SH-SY5Y (cell line): ENCODE measurements around the gene SETDB1.

Experiments
- GATA2 ChIP-seq: IDR thresholded peaks from 2 replicates; pipeline ENCODE4 v1.6.1; 2011; ENCODE audit warnings: mild to moderate bottlenecking, low read depth, low read length
- GATA3 ChIP-seq: IDR thresholded peaks from 2 replicates; pipeline ENCODE4 v1.6.1; 2011; ENCODE audit warnings: low read depth, mild to moderate bottlenecking, low read length, moderate library complexity

DNA sequence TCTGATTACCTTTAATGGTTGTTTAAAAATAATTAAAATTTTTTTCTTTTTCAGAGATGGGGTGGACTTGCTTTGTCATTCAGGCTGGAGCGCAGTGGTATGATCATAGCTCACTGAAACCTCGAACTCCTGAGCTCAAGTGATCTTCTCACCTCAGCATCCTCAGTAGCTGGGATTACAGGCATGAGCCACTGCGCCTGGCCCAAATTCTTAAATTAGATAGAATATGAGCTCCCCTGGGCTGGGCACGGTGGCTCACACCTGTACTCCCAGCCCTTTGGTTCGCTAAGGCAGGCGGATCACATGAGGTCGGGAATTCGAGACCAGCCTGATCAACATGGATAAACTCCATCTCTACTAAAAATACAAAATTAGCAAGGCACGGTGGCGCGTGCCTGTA is 31.5 kb downstream of the SETDB1 start:
- TF ChIP-seq GATA2 (no peak), GATA3 (no peak)
